Spleen (tissue), 7 donors: ENCODE data around the gene PHF21A.

Source experiments
- CTCF ChIP-seq, 11 experiments: fragments of 200-600 bp in 7 of 11; fragments of 450-650 bp in 4 of 11; sonication (generic) in 4 of 11; IDR thresholded peaks in 8 of 11; conservative IDR thresholded peaks in 3 of 11; 1 replicate in 7 of 11; 2 replicates in 4 of 11; pipeline versions ENCODE4 v1.4.0 to v1.8.0; 2016 to 2021; ENCODE audit warnings: antibody characterized with exemption in 11 of 11, inconsistent platforms in 4 of 11, mild to moderate bottlenecking in 1 of 11
- POLR2A ChIP-seq, 3 donors: fragments of 450-650 bp; IDR thresholded peaks; one replicate each; pipeline ENCODE4 v1.5.1; 2017; ENCODE audit warnings: antibody characterized with exemption in 3 of 3, mild to moderate bottlenecking in 1 of 3
- POLR2AphosphoS5 ChIP-seq, 3 donors: sonication (generic); formaldehyde crosslinking; IDR thresholded peaks; one replicate each; pipeline ENCODE4 v1.5.1; 2017; ENCODE audit warnings: antibody characterized with exemption in 3 of 3
- donor health status: DM: no; HTN: no; CAD: no; lungs with moderate emphysema.
- donor health status: DM: no; HTN: no; CAD: no.
- donor health status: DM: no; HTN: no; CAD: no.

GRCh38 chr11:46129133-46129532 is 7.9 kb upstream of the PHF21A start:
- TF ChIP-seq POLR2AphosphoS5 (IDR thresholded peaks at IDR 0.05) (no peak), CTCF (IDR thresholded peaks at IDR 0.05 in 8 of 11, conservative IDR thresholded peaks at IDR 0.05 in 3 of 11) (no peak), POLR2A (IDR thresholded peaks at IDR 0.05) (no peak)
